GM23338 (cell line): ENCODE measurements around the gene SFPQ. TPM values are rescaled to one million over a fixed set of nuclear protein-coding genes. Genes with fewer than 3 reads are reported as not detected.
A peak's percentile ranks its signal among the peaks of the same experiment; 100 is the strongest.

Experiments used
- ATAC-seq: fragments of 200-7000 bp; cut with Tn5 transposase; 3 replicates; pipeline ENCODE4 v1.9.1; 2020
- DNase-seq: peaks from one replicate; pipeline ENCODE4 v3.0.0-alpha.2; 2015; ENCODE audit warnings: low spot score
- H2AFZ ChIP-seq: fragments of 200-600 bp; sonication (generic); 2 replicates; pipeline ENCODE4 v1.8.0; 2016; ENCODE audit warnings: antibody characterized with exemption, mild to moderate bottlenecking, moderate library complexity
- H3F3A ChIP-seq: fragments of 200-600 bp; sonication (generic); replicated peaks from 2 replicates; pipeline ENCODE4 v1.8.0; 2017; ENCODE audit warnings: antibody characterized with exemption, mixed run types, low read depth
- H3K27ac ChIP-seq: fragments of 200-600 bp; sonication (generic); 2 replicates; pipeline ENCODE4 v1.6.1; 2016; ENCODE audit warnings: low read depth
- H3K27me3 ChIP-seq: fragments of 200-600 bp; sonication (generic); 2 replicates; pipeline ENCODE4 v1.8.0; 2016; ENCODE audit warnings: mild to moderate bottlenecking, mixed run types, moderate library complexity; ENCODE audit not compliant: insufficient read depth
- H3K36me3 ChIP-seq: fragments of 200-600 bp; sonication (generic); 2 replicates; pipeline ENCODE4 v1.8.0; 2016; ENCODE audit warnings: mild to moderate bottlenecking; ENCODE audit not compliant: insufficient read depth
- H3K4me1 ChIP-seq: fragments of 200-600 bp; sonication (generic); 2 replicates; pipeline ENCODE4 v1.8.0; 2016; ENCODE audit warnings: mild to moderate bottlenecking, moderate library complexity; ENCODE audit not compliant: insufficient read depth
- H3K4me2 ChIP-seq: fragments of 200-600 bp; sonication (generic); 2 replicates; pipeline ENCODE4 v1.7.1; 2017; ENCODE audit warnings: mixed run types
- H3K4me3 ChIP-seq: fragments of 200-600 bp; sonication (generic); 2 replicates; pipeline ENCODE4 v1.6.1; 2016; ENCODE audit warnings: mixed run types
- H3K79me2 ChIP-seq: fragments of 200-600 bp; sonication (generic); replicated peaks from 2 replicates; pipeline ENCODE4 v1.8.0; 2017; ENCODE audit warnings: mild to moderate bottlenecking; ENCODE audit not compliant: insufficient read depth
- H3K9me2 ChIP-seq: fragments of 200-600 bp; sonication (generic); 2 replicates; pipeline ENCODE4 v1.8.0; 2017; ENCODE audit not compliant: insufficient read depth
- H4K20me1 ChIP-seq: fragments of 200-600 bp; sonication (generic); replicated peaks from 2 replicates; pipeline ENCODE4 v1.8.0; 2017; ENCODE audit warnings: mild to moderate bottlenecking; ENCODE audit not compliant: insufficient read depth
- H3K27ac Mint-ChIP-seq: 2 replicates; pipeline ENCODE4 v1.8.0; 2020; ENCODE audit warnings: inconsistent platforms, mild to moderate bottlenecking, moderate library complexity, mixed read lengths
- H3K27me3 Mint-ChIP-seq: 3 replicates; pipeline ENCODE4 v1.8.0; 2022; ENCODE audit warnings: low read depth, mild to moderate bottlenecking, moderate library complexity, mixed read lengths, inconsistent platforms; ENCODE audit not compliant: insufficient read depth, poor library complexity
- H3K36me3 Mint-ChIP-seq: 3 replicates; pipeline ENCODE4 v1.8.0; 2021; ENCODE audit warnings: low read depth, mild to moderate bottlenecking, inconsistent platforms, moderate library complexity, mixed read lengths
- H3K4me1 Mint-ChIP-seq: 3 replicates; pipeline ENCODE4 v1.8.0; 2020; ENCODE audit warnings: mild to moderate bottlenecking, inconsistent platforms, mixed read lengths
- H3K4me3 Mint-ChIP-seq: 3 replicates; pipeline ENCODE4 v1.8.0; 2021; ENCODE audit warnings: moderate library complexity, mild to moderate bottlenecking, inconsistent platforms, mixed read lengths
- H3K9me3 Mint-ChIP-seq: 3 replicates; pipeline ENCODE4 v1.8.0; 2020; ENCODE audit warnings: moderate library complexity, mild to moderate bottlenecking, inconsistent platforms, mixed read lengths
- CREB1 ChIP-seq: fragments of 250-450 bp; sonication (Bioruptor Pico); IDR thresholded peaks from 2 replicates; pipeline ENCODE4 v1.5.0; 2020; ENCODE audit warnings: low read depth, mild to moderate bottlenecking, moderate library complexity
- CTCF ChIP-seq, 2 experiments: fragments of 200-600 bp in 1 of 2; sonication (generic) in 1 of 2; conservative IDR thresholded peaks; 2 replicates each; pipeline versions ENCODE4 v1.5.1 to v1.6.1; 2016 to 2017; ENCODE audit warnings: antibody characterized with exemption in 2 of 2, low read depth in 2 of 2, mild to moderate bottlenecking in 2 of 2, moderate library complexity in 1 of 2
- ETS1 ChIP-seq: IDR thresholded peaks from 2 replicates; pipeline ENCODE4 v1.6.1; 2016; ENCODE audit warnings: antibody characterized with exemption
- EZH2 ChIP-seq: fragments of 200-600 bp; sonication (generic); IDR thresholded peaks from one replicate; pipeline ENCODE4 v1.8.0; 2017; ENCODE audit warnings: antibody characterized with exemption, mild to moderate bottlenecking, low read depth; ENCODE audit not compliant: unreplicated experiment
- EZH2phosphoT487 ChIP-seq: fragments of 200-600 bp; sonication (generic); IDR thresholded peaks from one replicate; pipeline ENCODE4 v1.8.1; 2018; ENCODE audit warnings: antibody characterized with exemption; ENCODE audit not compliant: unreplicated experiment
- JUNB ChIP-seq: IDR thresholded peaks from one replicate; pipeline ENCODE4 v1.6.1; 2016; ENCODE audit warnings: antibody characterized with exemption; ENCODE audit not compliant: unreplicated experiment
- NANOG ChIP-seq: IDR thresholded peaks from 2 replicates; pipeline ENCODE4 v1.6.1; 2016; ENCODE audit warnings: antibody characterized with exemption, borderline replicate concordance
- POLR2AphosphoS5 ChIP-seq: IDR thresholded peaks from 2 replicates; pipeline ENCODE4 v1.6.1; 2016; ENCODE audit warnings: antibody characterized with exemption, low read depth
- STAT1 ChIP-seq: IDR thresholded peaks from one replicate; pipeline ENCODE4 v1.6.1; 2016; ENCODE audit warnings: antibody characterized with exemption; ENCODE audit not compliant: unreplicated experiment
- ZNF114 ChIP-seq: fragments of 250-450 bp; sonication (Bioruptor Pico); IDR thresholded peaks from 2 replicates; pipeline ENCODE4 v1.5.0; 2020; ENCODE audit warnings: mild to moderate bottlenecking, moderate library complexity
- ZNF331 ChIP-seq: fragments of 250-450 bp; sonication (Bioruptor Pico); IDR thresholded peaks from 2 replicates; pipeline ENCODE4 v1.5.0; 2020; ENCODE audit warnings: low read depth, mild to moderate bottlenecking, moderate library complexity
- ZNF462 ChIP-seq: fragments of 250-450 bp; sonication (Bioruptor Pico); IDR thresholded peaks from 2 replicates; pipeline ENCODE4 v1.5.0; 2020; ENCODE audit warnings: mild to moderate bottlenecking, moderate library complexity
- polyA plus RNA-seq: library from polyadenylated mRNA; unstranded; fragments of >200 nt; fragmentation: Nextera tagmentation; extraction: Ambion mirVana; gene quantifications from 2 replicates; pipeline ENCODE4 v1.2.1, GENCODE V29; 2016
- total RNA-seq: library from RNA; depleted of rRNA; stranded (reverse); fragments of >200 nt; shearing (Covaris generic); gene quantifications from 2 replicates; pipeline ENCODE4 v1.2.3, GENCODE V29; 2014

SFPQ gene
- total and polyA plus RNA-seq, 2 experiments from 2014 or later, result 258 to 352 TPM

GRCh38 chr1:35215346-35215745, 22.4 kb upstream of the SFPQ start (continued):
- TF ChIP-seq ETS1, result no peak
- no peak for TF ChIP-seq CTCF (conservative IDR thresholded peaks at IDR 0.05; ENCODE audit: low read depth in 2 of 2)
- no peak for TF ChIP-seq POLR2AphosphoS5
- no peak for TF ChIP-seq EZH2
- no peak for TF ChIP-seq JUNB

GRCh38 chr1:35211120-35211414, 18.1 kb upstream of the SFPQ start:
- Histone ChIP-seq H3F3A (no peaks in the 10 kb centered on the region), H3K27ac (peak overlapping the region; percentile 77; the same call in 1 of the 2 replicates), H3K79me2 (no peaks in the 10 kb centered on the region), H3K4me1 (peaks cover 22% of the 10 kb centered on the region), H3K4me3 (peak overlapping the region; percentile 16; the same call in 1 of the 2 replicates), H3K4me2 (peak overlapping the region; percentile 59), H2AFZ (peak overlapping the region; percentile 83), H3K36me3 (no peaks in the 10 kb centered on the region), H3K9me2 (no peaks in the 10 kb centered on the region), H3K27me3 (no peaks in the 10 kb centered on the region), H4K20me1 (no peaks in the 10 kb centered on the region)
- ATAC-seq (no peak), DNase-seq (no peak)
- Mint-ChIP-seq H3K4me1 (peaks cover 23% of the 10 kb centered on the region), H3K4me3 (peak overlapping the region; percentile 38; the same call in 1 of the 3 replicates), H3K27ac (peak overlapping the region; percentile 32; the same call in 1 of the 2 replicates), H3K9me3 (no peaks in the 10 kb centered on the region), H3K36me3 (no peaks in the 10 kb centered on the region), H3K27me3 (peaks cover 11% of the 10 kb centered on the region)
- TF ChIP-seq ETS1 (no peak), NANOG (no peak), EZH2 (no peak), CTCF (conservative IDR thresholded peaks at IDR 0.05; ENCODE audit: low read depth in 2 of 2) (no peak), STAT1 (no peak), JUNB (no peak), ZNF114 (CRISPR knock-in tag) (no peak), POLR2AphosphoS5 (no peak), EZH2phosphoT487 (no peak), ZNF331 (CRISPR knock-in tag) (no peak), ZNF462 (CRISPR knock-in tag) (no peak), CREB1 (no peak)
